AG04450 (cell line): ENCODE measurements around the gene ADAMTSL2. TPM values are rescaled to one million over a fixed set of nuclear protein-coding genes. Genes with fewer than 3 reads are reported as not detected.

Experiments used
- CTCF ChIA-PET: fragments of 300-600, 350-600 bp; formaldehyde crosslinking; extraction: SDS; loops from one replicate; lab custom pipeline; 2022; ENCODE audit warnings: antibody characterized with exemption, inconsistent platforms; lab: Charles Lee
- POLR2A ChIA-PET: fragments of 350-600 bp; formaldehyde crosslinking; extraction: SDS; loops from one replicate; lab custom pipeline; 2021; ENCODE audit warnings: antibody characterized with exemption, inconsistent platforms; lab: Yijun Ruan, JAX
- DNase-seq: peaks from one replicate; pipeline ENCODE4 v3.0.0-alpha.2; 2011; ENCODE audit warnings: low read depth, low spot score
- H3K27ac ChIP-seq: one replicate; pipeline ENCODE4 v1.5.1; 2012; ENCODE audit warnings: low read depth, low read length, control low read depth
- H3K27me3 ChIP-seq: one replicate; pipeline ENCODE4 v1.6.0; 2012; ENCODE audit warnings: low read length; ENCODE audit not compliant: control insufficient read depth, insufficient read depth
- H3K4me3 ChIP-seq: 2 replicates; pipeline ENCODE4 v1.5.1; 2011; ENCODE audit warnings: mild to moderate bottlenecking, low read depth, low read length, control low read depth
- H3K9me3 ChIP-seq: 2 replicates; pipeline ENCODE4 v1.5.1; 2012; ENCODE audit warnings: low read length; ENCODE audit not compliant: control insufficient read depth, insufficient read depth
- CTCF ChIP-seq: IDR thresholded peaks from 2 replicates; pipeline ENCODE4 v1.5.1; 2011; ENCODE audit warnings: low read depth, low read length, control low read depth, inconsistent platforms
- polyA plus RNA-seq: library from polyadenylated mRNA; depleted of rRNA; stranded (reverse); fragments of >200 nt; gene quantifications from 2 replicates; pipeline ENCODE4 v1.2.3, GENCODE V29; 2011

Gene ADAMTSL2
- polyA plus RNA-seq, 1 experiment, result not detected

GRCh38 chr9:133521122-133522072, 13.1 kb upstream of the ADAMTSL2 start:
- H3K27me3 ChIP-seq, result peaks cover 52% of the 10 kb centered on the region
- TF ChIP-seq CTCF, result no peak
- no peak overlapping the region for H3K4me3 ChIP-seq
- CTCF ChIA-PET, result no interaction called here
- POLR2A ChIA-PET, result no interaction called here
- no peak for DNase-seq
- no peak overlapping the region for H3K27ac ChIP-seq
- H3K9me3 ChIP-seq, result no peaks in the 10 kb centered on the region

- no peak for TF ChIP-seq CTCF
- Histone ChIP-seq H3K27ac (no peak overlapping the region), H3K4me3 (no peak overlapping the region), H3K27me3 (peaks cover 58% of the 10 kb centered on the region), H3K9me3 (no peaks in the 10 kb centered on the region)
- ChIA-PET POLR2A (no interaction called here), CTCF (no interaction called here)
- DNase-seq, result no peak
Measured at GRCh38 chr9:133522073-133522910, 12.2 kb upstream of the ADAMTSL2 start.

- no peak overlapping the region for H3K27ac ChIP-seq
- TF ChIP-seq CTCF, result no peak
- no peak for DNase-seq
- ChIA-PET CTCF (no interaction called here), POLR2A (no interaction called here)
- no peak overlapping the region for H3K4me3 ChIP-seq
- peaks cover 66% of the 10 kb centered on the region for H3K27me3 ChIP-seq
- no peaks in the 10 kb centered on the region for H3K9me3 ChIP-seq
Measured at GRCh38 chr9:133523106-133523505, 11.4 kb upstream of the ADAMTSL2 start.

- Histone ChIP-seq H3K27ac (no peak overlapping the region), H3K4me3 (no peak overlapping the region), H3K9me3 (no peaks in the 10 kb centered on the region; the same call in 1 of the 2 replicates), H3K27me3 (peaks cover 72% of the 10 kb centered on the region)
- no peak for DNase-seq
- ChIA-PET CTCF (no interaction called here), POLR2A (no interaction called here)
- TF ChIP-seq CTCF, result no peak
Measured at GRCh38 chr9:133524146-133524545, 10.4 kb upstream of the ADAMTSL2 start.
